ENCODE results near the gene SETD1A. TPM values are rescaled to one million over a fixed set of nuclear protein-coding genes. Genes with fewer than 3 reads are reported as not detected.
A peak's percentile ranks its signal among the peaks of the same experiment; 100 is the strongest.

Gene SETD1A
- total and polyA plus RNA-seq, 9 of the 15 experiments (the other 6 are each of a cell fraction or from before 2014, with no cell fraction given), result 0.08 to 36.0 (median 4.2) TPM

DNA sequence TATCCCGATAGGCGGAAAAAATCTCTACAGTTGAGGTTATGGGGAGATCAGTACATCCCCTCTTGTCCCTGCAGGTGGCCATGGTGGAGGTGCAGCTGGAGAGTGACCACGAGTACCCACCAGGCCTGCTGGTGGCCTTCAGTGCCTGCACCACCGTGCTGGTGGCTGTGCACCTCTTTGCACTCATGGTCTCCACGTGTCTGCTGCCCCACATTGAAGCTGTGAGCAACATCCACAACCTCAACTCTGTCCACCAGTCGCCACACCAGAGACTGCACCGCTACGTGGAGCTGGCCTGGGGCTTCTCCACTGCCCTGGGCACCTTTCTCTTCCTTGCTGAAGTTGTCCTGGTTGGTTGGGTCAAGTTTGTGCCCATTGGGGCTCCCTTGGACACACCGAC, 4.4 kb upstream of the SETD1A start:
- BruUV-seq (replicated peaks), result no TSS peak
- peaks cover 15% of the 10 kb centered on the region; the same call in 2 of the 3 replicates for H3K36me3 ChIP-seq (ENCODE audit: control insufficient read depth, insufficient read depth, low read length)
- H4K20me1 ChIP-seq (replicated peaks; ENCODE audit: control insufficient read depth, insufficient read depth, low read length), result no peaks in the 10 kb centered on the region
- no peaks in the 10 kb centered on the region for H3K9me3 ChIP-seq (replicated peaks; ENCODE audit: control insufficient read depth, insufficient read depth, low read depth, low read length)
- FAIRE-seq, result no peak
- CTCF ChIA-PET (ENCODE audit: low intra/inter-chr PET ratio), result interaction anchor here (0.8 kb wide), 1 partner anchor 203 kb away, joined by 5 read pairs; no protein-coding TSS in a partner anchor
- WGBS (ENCODE audit: insufficient coverage, low coverage, missing lambda C conversion rate), result 55% methylated on average over 8 of the region's 9 CpGs
- H3K79me2 ChIP-seq (ENCODE audit: control insufficient read depth, insufficient read depth, low read length), result peaks cover 37% of the 10 kb centered on the region
- H3K4me3 ChIP-seq, result no peak overlapping the region
- no peak for TF ChIP-seq SAFB2 (IDR thresholded peaks at IDR 0.05; ENCODE audit: borderline replicate concordance, low read depth, low read length, severe bottlenecking)
- 0 out of 2 replicates have a peak, but pooled peaks have one; percentile 35 for TF ChIP-seq ZFPM2 (CRISPR knock-in tag; IDR thresholded peaks at IDR 0.05)
- no peak for TF ChIP-seq RBM25 (IDR thresholded peaks at IDR 0.05; ENCODE audit: low read depth, low read length, severe bottlenecking)
- peak overlapping the region in 1 of 2 experiments; percentile 79; a peak in 2 of 4 replicates for H3K9ac ChIP-seq (ENCODE audit: insufficient read depth in 1 of 2, low read depth in 2 of 2, low read length in 2 of 2)
- H3K27ac ChIP-seq (ENCODE audit: extremely low read depth, low read depth, low read length), result peak overlapping the region; percentile 28; the same call in 1 of the 3 replicates
- intact Hi-C loops (cut with micrococcal nuclease), result loop anchor here (10.0 kb wide), 2 partner anchors 142 to 502 kb away; partner anchors contain the start of genes ARMC5 and VKORC1
- DNase-seq (ENCODE audit: extremely low read depth in 1 of 4, low spot score in 3 of 4), result no peak
- peaks cover 8% of the 10 kb centered on the region for H3K9me1 ChIP-seq (ENCODE audit: control insufficient read depth, insufficient read depth, low read length)
- H3K4me2 ChIP-seq (ENCODE audit: insufficient read depth, low read length), result peak overlapping the region; percentile 15; the same call in 1 of the 2 replicates
- H3K27me3 ChIP-seq (ENCODE audit: control insufficient read depth in 2 of 2, insufficient read depth in 2 of 2, low read length in 2 of 2), result no peaks in the 10 kb centered on the region
- POLR2A ChIA-PET, result interaction anchor here (0.6 to 3.8 kb wide), 10 partner anchors 10 to 920 kb away, joined by 3 to 11 read pairs (median 4); partner anchors contain the start of genes FUS, ZNF267, ZNF646 and ZNF668
- ATAC-seq, result no peak
- in situ Hi-C loops (cut with MboI), result loop anchor here (10.0 to 25.0 kb wide), 2 partner anchors 742 to 909 kb away; partner anchors contain the start of gene ZNF267
- peaks cover 36 to 57% of the 10 kb centered on the region in 2 experiments for H3K4me1 ChIP-seq (replicated peaks in 1 of 2; ENCODE audit: control insufficient read depth in 2 of 2, insufficient read depth in 2 of 2, low read length in 2 of 2)
- no peak overlapping the region for H2AFZ ChIP-seq (ENCODE audit: low read depth, low read length)
